ENCODE results near the gene PXMP4. TPM values are rescaled to one million over a fixed set of nuclear protein-coding genes. Genes with fewer than 3 reads are reported as not detected.

The PXMP4 gene, protein sequence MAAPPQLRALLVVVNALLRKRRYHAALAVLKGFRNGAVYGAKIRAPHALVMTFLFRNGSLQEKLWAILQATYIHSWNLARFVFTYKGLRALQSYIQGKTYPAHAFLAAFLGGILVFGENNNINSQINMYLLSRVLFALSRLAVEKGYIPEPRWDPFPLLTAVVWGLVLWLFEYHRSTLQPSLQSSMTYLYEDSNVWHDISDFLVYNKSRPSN
- 3.3 and 3.8 TPM in 2 replicates for total RNA-seq

DNA sequence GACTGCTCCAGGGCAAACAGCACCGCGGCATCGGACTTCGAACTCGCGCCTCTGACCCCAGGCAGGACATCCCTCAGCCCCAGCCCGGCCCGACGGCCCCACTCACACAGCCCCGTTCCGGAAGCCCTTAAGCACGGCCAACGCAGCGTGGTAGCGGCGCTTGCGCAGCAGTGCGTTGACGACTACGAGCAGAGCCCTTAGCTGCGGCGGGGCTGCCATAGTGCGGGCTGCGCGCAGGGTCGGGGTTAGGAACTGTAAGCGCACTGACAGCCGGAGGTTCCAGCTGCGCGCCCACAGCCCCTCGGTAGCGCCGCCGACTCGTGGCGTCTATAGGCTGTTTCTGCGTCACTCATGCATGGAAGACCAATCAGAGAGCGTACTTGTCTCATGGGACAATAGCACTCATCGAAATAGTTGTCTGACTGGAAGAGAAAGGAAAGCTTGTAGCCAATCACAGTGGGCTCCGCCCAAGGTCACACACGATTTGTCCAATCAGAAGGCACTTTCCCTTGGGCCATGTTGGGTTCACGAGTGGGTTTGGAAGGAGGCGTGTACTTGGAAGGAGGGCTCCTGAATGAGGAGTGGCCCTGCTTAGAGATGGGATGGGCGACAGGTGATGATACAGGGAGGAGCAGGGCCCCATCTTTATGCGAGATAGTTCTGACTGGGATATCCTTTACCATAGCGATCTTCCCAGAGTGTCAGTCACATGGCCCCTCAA, at the start of gene PXMP4:
TSS of gene PXMP4 (minus strand) at position 322 of the 721 bp plus-strand sequence. CDS start at position 219, 103 bp downstream.

DNA sequence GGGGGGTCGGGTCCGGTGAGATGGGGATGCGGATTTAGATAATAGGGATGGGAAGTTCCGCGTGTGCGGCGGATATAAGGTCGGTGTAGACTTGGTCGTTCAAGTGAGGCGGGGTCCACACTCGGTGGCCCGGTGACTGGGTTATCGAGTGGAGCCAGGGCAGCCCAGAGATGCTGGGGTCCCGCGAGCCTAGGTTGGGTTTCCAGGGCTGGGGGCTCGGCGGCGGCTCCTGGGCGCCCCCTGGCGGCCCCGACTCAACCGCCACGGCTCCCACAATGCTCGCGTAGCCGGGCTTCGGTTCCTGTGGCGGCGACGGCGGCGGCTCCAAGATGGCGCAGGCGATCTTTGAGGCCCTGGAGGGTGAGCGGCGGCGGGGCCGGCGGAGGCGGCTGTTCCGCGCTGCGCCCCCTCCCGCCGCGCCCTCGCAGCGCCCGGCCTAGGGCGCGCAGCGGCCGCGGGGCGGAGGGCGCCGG, 11.6 kb upstream of the PXMP4 start, which contains the start of gene ZNF341:
TSS of gene ZNF341 (plus strand) at position 304 of the 473 bp plus-strand sequence. CDS start at position 330, 26 bp downstream.

DNA sequence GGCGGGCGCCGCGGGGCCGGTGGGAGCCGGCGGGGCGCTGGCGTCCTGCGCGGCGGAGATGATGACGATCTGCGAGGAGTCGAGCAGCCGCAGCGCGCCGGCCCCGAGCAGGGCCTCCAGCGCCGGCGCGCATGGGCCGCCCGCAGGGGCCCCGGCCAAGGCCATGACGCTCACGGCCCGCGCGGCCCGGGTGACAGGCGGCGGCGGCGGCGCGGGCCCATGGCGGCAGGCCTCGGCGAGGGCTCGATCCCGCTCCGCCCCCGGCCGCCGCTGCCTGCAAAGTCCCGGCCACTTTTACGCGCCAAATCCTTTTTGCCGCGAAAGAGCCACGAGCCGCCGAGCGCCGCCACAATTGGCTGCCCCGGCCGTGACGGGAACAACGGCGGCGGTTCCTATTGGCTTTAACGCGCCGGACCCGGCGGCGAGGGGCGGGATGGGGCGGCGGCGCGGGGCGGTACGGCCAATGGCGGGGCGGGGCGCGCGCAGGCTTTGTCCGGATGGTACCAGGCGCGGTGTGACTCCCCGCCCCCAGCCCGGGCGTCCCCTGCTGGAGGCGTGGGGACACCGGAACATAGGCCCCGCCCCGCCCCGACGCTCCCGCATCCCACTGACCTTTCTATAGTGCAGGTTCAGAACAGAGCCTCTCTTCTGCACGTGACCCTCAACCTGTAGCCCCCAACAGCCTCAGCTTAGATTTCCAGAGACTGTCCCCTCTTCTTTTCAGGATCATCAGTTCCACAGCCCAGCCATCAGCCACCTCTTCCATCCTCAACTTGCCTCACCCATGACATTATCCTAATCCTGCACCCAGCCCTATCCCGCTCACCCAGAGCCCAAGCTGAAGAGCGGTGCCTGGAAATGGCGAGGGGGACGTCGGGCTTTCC, 33.8 kb downstream of the PXMP4 start, which contains the start of gene E2F1:
TSS of gene E2F1 (minus strand) at position 286 of the 884 bp plus-strand sequence. CDS start at position 165, 121 bp downstream.

DNA sequence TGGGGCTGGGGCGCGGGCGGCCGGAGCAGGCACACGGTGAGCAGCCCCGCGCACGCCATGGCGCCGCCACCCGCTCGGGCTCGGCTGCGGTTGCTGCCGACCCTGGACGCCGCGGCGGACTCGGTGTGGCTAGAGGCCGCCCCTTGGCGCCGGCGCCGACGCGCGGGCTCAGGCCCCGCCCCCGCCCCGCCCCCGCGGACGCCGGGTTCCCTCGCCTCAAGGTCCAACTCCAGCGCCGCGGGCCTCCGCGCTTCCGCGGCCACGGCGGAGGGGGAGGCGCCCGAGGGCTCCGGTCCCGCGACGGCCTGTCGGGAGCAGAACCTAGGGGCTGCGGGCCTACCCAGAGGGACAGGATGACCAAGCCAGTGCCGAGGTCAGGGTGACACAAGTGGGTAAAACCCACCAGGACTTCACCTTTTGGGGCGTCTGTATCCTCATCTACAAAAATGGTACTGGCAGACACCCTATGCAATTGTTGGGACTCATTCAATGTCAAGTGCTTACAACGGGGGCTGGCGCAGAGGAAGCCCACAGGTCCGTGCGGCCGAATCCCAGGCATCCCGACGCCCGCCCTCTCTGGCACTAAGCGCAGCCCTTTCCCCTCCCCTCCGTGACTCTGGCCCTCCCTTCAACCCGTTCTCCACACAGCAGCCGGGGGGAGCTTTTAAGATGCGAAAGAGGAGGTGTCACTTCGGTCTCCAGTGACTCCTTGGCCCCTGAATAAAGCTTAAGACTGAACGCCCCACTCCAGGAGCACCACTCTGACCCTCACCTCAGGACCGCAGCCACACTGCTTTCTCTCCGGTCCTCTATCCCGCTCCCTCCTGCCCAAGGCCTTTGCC, 45.6 kb downstream of the PXMP4 start, which contains the start of gene NECAB3:
TSS of gene NECAB3 (minus strand) at position 135 of the 842 bp plus-strand sequence. CDS start at position 59, 76 bp downstream.

DNA sequence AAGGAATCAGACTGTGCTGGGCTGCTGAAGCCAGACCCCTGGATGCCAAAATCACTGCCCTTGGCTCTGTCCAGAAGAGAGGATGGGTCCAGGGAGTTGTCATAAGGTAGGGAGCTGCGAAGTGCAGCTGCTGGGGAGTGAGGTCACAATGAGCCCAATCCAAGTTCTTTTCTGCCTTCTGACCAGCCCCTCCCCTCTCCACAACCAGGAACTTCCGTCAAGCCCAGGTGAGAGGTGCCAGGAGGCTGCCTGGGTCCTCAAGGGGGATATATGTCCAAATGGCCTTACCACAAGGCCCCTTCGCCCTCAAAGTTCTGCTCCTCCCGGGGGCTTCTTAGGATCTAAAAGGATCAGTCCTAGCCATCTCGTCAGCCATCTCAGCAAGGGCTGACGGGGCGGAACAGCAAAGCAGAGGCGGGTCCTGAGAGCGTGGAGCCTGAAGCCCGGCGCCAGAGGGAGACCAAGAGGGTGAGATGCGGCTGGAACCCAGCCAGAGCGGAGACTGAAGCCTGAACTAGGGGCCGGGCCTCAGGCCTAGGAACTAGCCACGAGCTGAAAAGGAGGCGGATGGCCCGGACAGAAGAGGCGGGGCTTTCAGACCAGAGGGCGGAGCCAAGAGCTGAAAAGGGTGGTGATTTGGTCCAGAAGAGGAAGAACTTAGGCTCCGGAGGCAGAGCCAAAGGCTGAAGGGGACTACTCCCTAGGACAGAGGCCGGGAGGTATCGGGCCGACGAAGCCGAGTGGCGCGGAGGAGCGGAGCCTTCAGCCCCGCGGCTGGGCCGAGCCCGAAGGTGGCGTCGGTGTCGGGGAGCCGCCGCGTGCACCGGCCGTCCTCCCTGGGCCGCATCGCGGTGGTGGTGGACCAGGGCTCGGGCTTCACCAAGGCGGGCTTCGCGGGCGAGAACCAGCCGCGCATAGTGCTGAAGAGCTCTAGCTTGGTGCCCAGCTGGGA, 53.5 kb downstream of the PXMP4 start, which contains the start of gene ACTL10:
TSS of gene ACTL10 (plus strand) at position 651 of the 952 bp plus-strand sequence. CDS start 555 bp downstream, outside the sequence.

DNA sequence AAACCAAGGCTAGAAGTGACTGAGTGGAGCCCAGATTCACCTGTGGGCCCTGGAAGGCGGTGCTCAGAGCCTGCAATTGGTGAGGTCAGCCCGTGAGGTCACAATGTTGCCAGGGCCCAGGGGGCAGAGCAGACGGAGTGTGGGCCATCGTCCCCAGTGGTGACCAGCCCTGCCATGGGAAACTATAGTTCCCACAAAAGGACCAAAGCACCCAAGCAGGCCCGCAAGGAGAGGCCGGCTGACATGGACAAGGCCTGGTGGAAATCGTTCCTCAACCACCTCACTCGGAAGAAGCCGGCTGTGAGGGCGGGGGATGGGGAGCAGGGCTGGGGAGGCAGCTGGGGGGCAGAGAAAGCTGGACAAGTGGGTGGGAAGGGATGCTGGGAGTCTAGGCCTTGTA, 57.9 kb downstream of the PXMP4 start, which contains the start of gene C20orf144:
TSS of gene C20orf144 (plus strand) at position 156 of the 400 bp plus-strand sequence. CDS start at position 175, 19 bp downstream.

Other genes with a start within 250 kb of the PXMP4 start
- gene CBFA2T2, start 230.2 kb downstream of the PXMP4 start, total RNA-seq: 6.2 and 6.3 TPM in 2 replicates
- gene C20orf144, start 58.0 kb downstream of the PXMP4 start, total RNA-seq: 0.07 and 0.13 TPM in 2 replicates
- gene ACTL10, start 53.4 kb downstream of the PXMP4 start, total RNA-seq: 2.5 and 2.7 TPM in 2 replicates
- 13.1 and 15.7 TPM in 2 replicates for gene NECAB3, start 45.9 kb downstream of the PXMP4 start, total RNA-seq
- gene E2F1, start 33.9 kb downstream of the PXMP4 start, total RNA-seq: 10.1 and 16.7 TPM in 2 replicates
- 2.0 and 2.4 TPM in 2 replicates for gene ZNF341, start 11.7 kb upstream of the PXMP4 start, total RNA-seq
- 45.6 and 52.4 TPM in 2 replicates for gene CHMP4B, start 91.0 kb upstream of the PXMP4 start, total RNA-seq

All from thoracic aorta endothelial cell (primary cell).